ENCODE data around the gene AQP6. TPM values are rescaled to one million over a fixed set of nuclear protein-coding genes. Genes with fewer than 3 reads are reported as not detected.

The AQP6 gene
- total RNA-seq, 1 donor from 2014 or later = not detected

GRCh38 chr12:49957570-49957967 lies 15.2 kb upstream of the AQP6 start:
- no peaks in the 10 kb centered on the region for H3K9me3 Mint-ChIP-seq (ENCODE audit: low read depth)
- peaks cover 19% of the 10 kb centered on the region for H3K4me1 Mint-ChIP-seq (ENCODE audit: low read depth)
- H3K27me3 Mint-ChIP-seq (ENCODE audit: low read depth) = peaks cover 7% of the 10 kb centered on the region
- H3K27ac Mint-ChIP-seq (ENCODE audit: unreplicated experiment) = no peak overlapping the region
- H3K4me3 Mint-ChIP-seq (ENCODE audit: unreplicated experiment) = no peak overlapping the region
- TF ChIP-seq CTCF (IDR thresholded peaks at IDR 0.05) = no peak
- H3K36me3 Mint-ChIP-seq (ENCODE audit: low read depth) = no peaks in the 10 kb centered on the region
- peak; percentile 8 for DNase-seq (ENCODE audit: low spot score)

GRCh38 chr12:49959685-49960473 lies 12.9 kb upstream of the AQP6 start:
- TF ChIP-seq CTCF (IDR thresholded peaks at IDR 0.05) = no peak
- peak overlapping the region; percentile 47 for H3K4me3 Mint-ChIP-seq (ENCODE audit: unreplicated experiment)
- H3K36me3 Mint-ChIP-seq (ENCODE audit: low read depth) = no peaks in the 10 kb centered on the region
- H3K4me1 Mint-ChIP-seq (ENCODE audit: low read depth) = peaks cover 25% of the 10 kb centered on the region
- peaks cover 11% of the 10 kb centered on the region for H3K27me3 Mint-ChIP-seq (ENCODE audit: low read depth)
- no peaks in the 10 kb centered on the region for H3K9me3 Mint-ChIP-seq (ENCODE audit: low read depth)
- peak; percentile 49 for DNase-seq (ENCODE audit: low spot score)
- no peak overlapping the region for H3K27ac Mint-ChIP-seq (ENCODE audit: unreplicated experiment)

GRCh38 chr12:49960474-49961110 lies 12.2 kb upstream of the AQP6 start:
- H3K27ac Mint-ChIP-seq (ENCODE audit: unreplicated experiment) = no peak overlapping the region
- peak overlapping the region; percentile 47 for H3K4me3 Mint-ChIP-seq (ENCODE audit: unreplicated experiment)
- peaks cover 25% of the 10 kb centered on the region for H3K4me1 Mint-ChIP-seq (ENCODE audit: low read depth)
- H3K36me3 Mint-ChIP-seq (ENCODE audit: low read depth) = no peaks in the 10 kb centered on the region
- no peaks in the 10 kb centered on the region for H3K9me3 Mint-ChIP-seq (ENCODE audit: low read depth)
- peaks cover 12% of the 10 kb centered on the region for H3K27me3 Mint-ChIP-seq (ENCODE audit: low read depth)
- no peak for TF ChIP-seq CTCF (IDR thresholded peaks at IDR 0.05)
- DNase-seq (ENCODE audit: low spot score) = no peak

GRCh38 chr12:49961111-49961922 lies 11.4 kb upstream of the AQP6 start, which contains the start of gene AQP5:
Gene AQP5, plus strand, starts transcription at chr12:49961872. Its CDS starts 146 bp downstream, at chr12:49962018.
- Mint-ChIP-seq H3K4me1 (ENCODE audit: low read depth) (peaks cover 25% of the 10 kb centered on the region), H3K27ac (ENCODE audit: unreplicated experiment) (no peak within 1 kb of the TSS), H3K36me3 (ENCODE audit: low read depth) (no peaks in the 10 kb centered on the region), H3K4me3 (ENCODE audit: unreplicated experiment) (peak within 1 kb of the TSS; percentile 50), H3K27me3 (ENCODE audit: low read depth) (peaks cover 15% of the 10 kb centered on the region), H3K9me3 (ENCODE audit: low read depth) (no peaks in the 10 kb centered on the region)
- TF ChIP-seq CTCF (IDR thresholded peaks at IDR 0.05) = no peak
- DNase-seq (ENCODE audit: low spot score) = no peak
